CD14-positive monocyte (primary cell): ENCODE measurements around the gene KAZN. TPM values are rescaled to one million over a fixed set of nuclear protein-coding genes. Genes with fewer than 3 reads are reported as not detected.

Source experiments
- DNase-seq, 3 donors: peaks; one replicate each; pipeline ENCODE4 v3.0.0-alpha.2; 2011 to 2022
- H2AFZ ChIP-seq: 2 replicates; pipeline ENCODE4 v1.6.0; 2012; ENCODE audit warnings: mild to moderate bottlenecking, low read depth, low read length, inconsistent platforms; ENCODE audit not compliant: insufficient read depth, poor library complexity, severe bottlenecking
- H3K27ac ChIP-seq, 2 donors: 1 replicate in 1 of 2; 2 replicates in 1 of 2; pipeline ENCODE4 v1.5.1; 2012 to 2013; ENCODE audit warnings: low read length in 2 of 2, control low read depth in 1 of 2, inconsistent platforms in 1 of 2, low read depth in 1 of 2, mild to moderate bottlenecking in 1 of 2
- H3K27me3 ChIP-seq, 2 donors: one replicate each; pipeline versions ENCODE4 v1.6.0 to v1.6.1; 2011 to 2013; ENCODE audit warnings: low read length in 2 of 2; ENCODE audit not compliant: control insufficient read depth in 2 of 2, insufficient read depth in 2 of 2
- H3K36me3 ChIP-seq, 2 donors: replicated peaks in 1 of 2; 1 replicate in 1 of 2; 2 replicates in 1 of 2; pipeline versions ENCODE4 v1.5.1 to v1.6.1; 2012 to 2013; ENCODE audit warnings: low read length in 2 of 2, control low read depth in 1 of 2, inconsistent platforms in 1 of 2, mild to moderate bottlenecking in 1 of 2; ENCODE audit not compliant: insufficient read depth in 2 of 2, control insufficient read depth in 1 of 2
- H3K4me1 ChIP-seq, 2 donors: 1 replicate in 1 of 2; 2 replicates in 1 of 2; pipeline versions ENCODE4 v1.5.1 to v1.6.1; 2012 to 2013; ENCODE audit warnings: low read length in 2 of 2, control low read depth in 1 of 2, inconsistent platforms in 1 of 2, mild to moderate bottlenecking in 1 of 2, moderate library complexity in 1 of 2; ENCODE audit not compliant: insufficient read depth in 2 of 2, control insufficient read depth in 1 of 2
- H3K4me2 ChIP-seq: replicated peaks from 2 replicates; pipeline ENCODE3; 2012; ENCODE audit warnings: low read length, moderate library complexity, mild to moderate bottlenecking; ENCODE audit not compliant: poor library complexity, severe bottlenecking; ENCODE audit errors: extremely low read depth
- H3K4me3 ChIP-seq, 3 experiments: fragments of 200-600 bp in 1 of 3; sonication (generic) in 1 of 3; replicated peaks in 1 of 3; 1 replicate in 2 of 3; 2 replicates in 1 of 3; pipeline ENCODE4 v1.5.1; 2011 to 2013; ENCODE audit warnings: low read length in 3 of 3, mild to moderate bottlenecking in 3 of 3, control low read depth in 2 of 3, low read depth in 2 of 3, inconsistent platforms in 1 of 3, moderate library complexity in 1 of 3
- H3K79me2 ChIP-seq: 2 replicates; pipeline ENCODE4 v1.6.0; 2012; ENCODE audit warnings: mild to moderate bottlenecking, control low read depth, inconsistent platforms, low read length, moderate library complexity; ENCODE audit not compliant: insufficient read depth
- H3K9ac ChIP-seq: 2 replicates; pipeline ENCODE4 v1.6.0; 2017; ENCODE audit warnings: low read length, mild to moderate bottlenecking; ENCODE audit not compliant: insufficient read depth, poor library complexity, severe bottlenecking
- H3K9me3 ChIP-seq, 2 donors: replicated peaks in 1 of 2; 1 replicate in 1 of 2; 2 replicates in 1 of 2; pipeline versions ENCODE4 v1.5.1 to v1.6.1; 2012 to 2013; ENCODE audit warnings: low read length in 2 of 2, control low read depth in 1 of 2; ENCODE audit not compliant: control insufficient read depth in 1 of 2, insufficient read depth in 1 of 2
- H4K20me1 ChIP-seq: 2 replicates; pipeline ENCODE4 v1.6.0; 2012; ENCODE audit warnings: mild to moderate bottlenecking, low read length, control low read depth, moderate library complexity; ENCODE audit not compliant: insufficient read depth
- H3K27ac Mint-ChIP-seq, 7 donors: one replicate each; pipeline ENCODE4 v1.8.0; 2020; ENCODE audit warnings: mild to moderate bottlenecking in 7 of 7, mixed read lengths in 7 of 7, moderate library complexity in 6 of 7, inconsistent platforms in 2 of 7
- H3K27me3 Mint-ChIP-seq, 3 donors: one replicate each; pipeline ENCODE4 v1.8.0; 2021 to 2022; ENCODE audit warnings: low read depth in 3 of 3, mild to moderate bottlenecking in 3 of 3, mixed read lengths in 3 of 3, moderate library complexity in 3 of 3, inconsistent platforms in 1 of 3
- H3K36me3 Mint-ChIP-seq, 2 donors: one replicate each; pipeline ENCODE4 v1.8.0; 2020; ENCODE audit warnings: mixed read lengths in 2 of 2, inconsistent platforms in 1 of 2, mild to moderate bottlenecking in 1 of 2
- H3K4me1 Mint-ChIP-seq: one replicate; pipeline ENCODE4 v1.8.0; 2020; ENCODE audit warnings: mild to moderate bottlenecking, mixed read lengths
- H3K4me3 Mint-ChIP-seq, 2 donors: one replicate each; pipeline ENCODE4 v1.8.0; 2020; ENCODE audit warnings: mild to moderate bottlenecking in 2 of 2, mixed read lengths in 2 of 2, moderate library complexity in 1 of 2
- H3K9me3 Mint-ChIP-seq, 7 donors: one replicate each; pipeline ENCODE4 v1.8.0; 2020 to 2022; ENCODE audit warnings: mixed read lengths in 7 of 7, mild to moderate bottlenecking in 6 of 7, moderate library complexity in 6 of 7, inconsistent platforms in 2 of 7
- CTCF ChIP-seq: fragments of 200-600 bp; IDR thresholded peaks from one replicate; pipeline ENCODE4 v1.8.0; 2022; ENCODE audit warnings: antibody characterized with exemption, mild to moderate bottlenecking
- WGBS: methylation state at CpG from one replicate; pipeline ENCODE4 v1.1.5; 2013; ENCODE audit warnings: missing lambda C conversion rate; ENCODE audit not compliant: insufficient coverage; 5-methylcytosine and 5-hydroxymethylcytosine counted together
- intact Hi-C, 2 donors: fragments of 100-400 bp; cut with micrococcal nuclease; formaldehyde crosslinking; loops; one replicate each; pipeline versions ENCODE4 v1.15.0 to v1.15.1; 2023
- polyA plus RNA-seq, 3 donors: library from polyadenylated mRNA; depleted of rRNA in 1 of 3; unstranded in 2 of 3; stranded (reverse) in 1 of 3; fragments of 300-500 nt in 2 of 3; fragments of >200 nt in 1 of 3; fragmentation: Illumina TruSeq in 2 of 3; gene quantifications; 1 replicate in 2 of 3; 2 replicates in 1 of 3; pipeline ENCODE4 v1.2.3, GENCODE V29; 2012 to 2021

Gene KAZN
- polyA plus RNA-seq, 3 donors, result not detected

GRCh38 chr1:14826172-14826636, 227.7 kb downstream of the KAZN start:
- H3K4me2 ChIP-seq, result no peak overlapping the region
- no peak overlapping the region for H3K9ac ChIP-seq

GRCh38 chr1:14826731-14827326, 228.3 kb downstream of the KAZN start:
- H3K9ac ChIP-seq, result no peak overlapping the region
- no peak overlapping the region for H3K4me2 ChIP-seq
- H3K36me3 ChIP-seq, result no peaks in the 10 kb centered on the region
- H3K9me3 Mint-ChIP-seq, result no peaks in the 10 kb centered on the region
- H4K20me1 ChIP-seq, result no peaks in the 10 kb centered on the region
- no peaks in the 10 kb centered on the region for H3K4me1 Mint-ChIP-seq
- H3K27me3 ChIP-seq, result no peaks in the 10 kb centered on the region
- no peak overlapping the region for H3K4me3 ChIP-seq
- no peak for TF ChIP-seq CTCF
- H3K27ac Mint-ChIP-seq, result no peak overlapping the region
- no peaks in the 10 kb centered on the region for H3K9me3 ChIP-seq
- H3K79me2 ChIP-seq, result no peaks in the 10 kb centered on the region
- no peak for DNase-seq
- intact Hi-C loops, result no loop called here
- no peaks in the 10 kb centered on the region for H3K36me3 Mint-ChIP-seq
- no peak overlapping the region for H2AFZ ChIP-seq
- H3K4me1 ChIP-seq, result no peaks in the 10 kb centered on the region
- WGBS, result 100% methylated on average over 4 of the region's 11 CpGs
- H3K4me3 Mint-ChIP-seq, result no peak overlapping the region
- H3K27ac ChIP-seq, result no peak overlapping the region
- peaks cover 1 to 11% (median 2%) of the 10 kb centered on the region in 3 donors for H3K27me3 Mint-ChIP-seq

More at GRCh38 chr1:14826172-14826636, 227.7 kb downstream of the KAZN start:
- no peaks in the 10 kb centered on the region for H4K20me1 ChIP-seq
- 44% methylated on average over 9 of the region's 13 CpGs for WGBS
- H3K9me3 ChIP-seq, result no peaks in the 10 kb centered on the region
- no peak for DNase-seq
- H3K4me3 ChIP-seq, result no peak overlapping the region
- no peak overlapping the region for H3K4me3 Mint-ChIP-seq
- H3K36me3 Mint-ChIP-seq, result no peaks in the 10 kb centered on the region
- no peak overlapping the region for H3K27ac Mint-ChIP-seq
- no peaks in the 10 kb centered on the region for H3K79me2 ChIP-seq
- intact Hi-C loops, result no loop called here
- H3K27me3 Mint-ChIP-seq, result peaks cover 1 to 10% (median 2%) of the 10 kb centered on the region in 3 donors
- H2AFZ ChIP-seq, result no peak overlapping the region
- H3K36me3 ChIP-seq, result no peaks in the 10 kb centered on the region
- no peak for TF ChIP-seq CTCF
- no peaks in the 10 kb centered on the region for H3K27me3 ChIP-seq
- no peaks in the 10 kb centered on the region for H3K4me1 ChIP-seq
- H3K4me1 Mint-ChIP-seq, result no peaks in the 10 kb centered on the region
- no peak overlapping the region for H3K27ac ChIP-seq
- no peaks in the 10 kb centered on the region for H3K9me3 Mint-ChIP-seq
